GM18511 (cell line): Measurements from ENCODE around the gene PTPRF.

ENCODE experiments used
- ATAC-seq: cut with Tn5 transposase; IDR thresholded peaks from one replicate; pipeline ENCODE4 v1.9.1; 2021; ENCODE audit warnings: mild to moderate bottlenecking, moderate library complexity; ENCODE audit not compliant: unreplicated experiment

PTPRF gene

GRCh38 chr1:43512681-43513080, 18.0 kb upstream of the PTPRF start:
- ATAC-seq, result no peak

- no peak for ATAC-seq
Measured at GRCh38 chr1:43513471-43514173, 17.1 kb upstream of the PTPRF start.

- no peak for ATAC-seq
Measured at GRCh38 chr1:43518935-43519686, 11.6 kb upstream of the PTPRF start.

GRCh38 chr1:43520100-43520778, 10.4 kb upstream of the PTPRF start:
- ATAC-seq, result no peak

GRCh38 chr1:43521078-43521477, 9.6 kb upstream of the PTPRF start:
- ATAC-seq, result no peak

GRCh38 chr1:43521756-43522155, 8.9 kb upstream of the PTPRF start:
- ATAC-seq, result no peak

- ATAC-seq, result no peak
Measured at GRCh38 chr1:43522431-43522775, 8.3 kb upstream of the PTPRF start.

GRCh38 chr1:43522776-43523480, 7.8 kb upstream of the PTPRF start:
- ATAC-seq, result no peak

GRCh38 chr1:43524804-43525203, 5.9 kb upstream of the PTPRF start:
- no peak for ATAC-seq

GRCh38 chr1:43526002-43526401, 4.7 kb upstream of the PTPRF start:
- no peak for ATAC-seq

GRCh38 chr1:43527111-43527878, 3.4 kb upstream of the PTPRF start:
- no peak for ATAC-seq

GRCh38 chr1:43529206-43529731, 1.4 kb upstream of the PTPRF start:
- ATAC-seq, result no peak

GRCh38 chr1:43531107-43531905, 623 bp downstream of the PTPRF start:
- ATAC-seq, result no peak

GRCh38 chr1:43531906-43532584, 1.4 kb downstream of the PTPRF start:
- ATAC-seq, result no peak

- ATAC-seq, result no peak
Measured at GRCh38 chr1:43532716-43533115, 2.0 kb downstream of the PTPRF start.

GRCh38 chr1:43533584-43533983, 2.9 kb downstream of the PTPRF start:
- ATAC-seq, result no peak

GRCh38 chr1:43534256-43534655, 3.6 kb downstream of the PTPRF start:
- no peak for ATAC-seq

- ATAC-seq, result no peak
Measured at GRCh38 chr1:43536196-43536863, 5.6 kb downstream of the PTPRF start.
